H9 (cell line): ENCODE results near the gene HLTF. TPM values are rescaled to one million over a fixed set of nuclear protein-coding genes. Genes with fewer than 3 reads are reported as not detected.

Experiments used
- DNase-seq: peaks from one replicate; pipeline ENCODE4 v3.0.0-alpha.2; 2017
- H2AFZ ChIP-seq: one replicate; pipeline ENCODE4 v1.6.1; 2013; ENCODE audit warnings: mild to moderate bottlenecking, low read length, control low read depth, moderate library complexity
- H2AK5ac ChIP-seq: 2 replicates; pipeline ENCODE4 v1.6.1; 2013; ENCODE audit warnings: low read length, control low read depth, mixed read lengths; ENCODE audit not compliant: insufficient read length
- H2BK120ac ChIP-seq: one replicate; pipeline ENCODE4 v1.6.1; 2013; ENCODE audit warnings: low read depth, mild to moderate bottlenecking, low read length, control low read depth, inconsistent platforms; ENCODE audit not compliant: poor library complexity, severe bottlenecking
- H2BK12ac ChIP-seq: 2 replicates; pipeline ENCODE4 v1.6.1; 2013; ENCODE audit warnings: low read length, control low read depth, mixed read lengths, low read depth; ENCODE audit not compliant: insufficient read length
- H2BK15ac ChIP-seq: 2 replicates; pipeline ENCODE4 v1.6.1; 2013; ENCODE audit warnings: low read depth, low read length, control low read depth
- H2BK20ac ChIP-seq: one replicate; pipeline ENCODE4 v1.6.1; 2013; ENCODE audit warnings: low read depth, mild to moderate bottlenecking, low read length, control low read depth, inconsistent platforms; ENCODE audit not compliant: poor library complexity, severe bottlenecking
- H2BK5ac ChIP-seq: 2 replicates; pipeline ENCODE4 v1.6.1; 2013; ENCODE audit warnings: low read length, control low read depth, mixed read lengths; ENCODE audit not compliant: insufficient read length
- H3K14ac ChIP-seq: 2 replicates; pipeline ENCODE4 v1.6.1; 2013; ENCODE audit warnings: low read length, control low read depth; ENCODE audit not compliant: insufficient read depth
- H3K18ac ChIP-seq: 2 replicates; pipeline ENCODE4 v1.6.1; 2013; ENCODE audit warnings: low read depth, mild to moderate bottlenecking, mixed read lengths, low read length, control low read depth; ENCODE audit not compliant: insufficient read length
- H3K23ac ChIP-seq: 2 replicates; pipeline ENCODE4 v1.6.1; 2013; ENCODE audit warnings: low read length, control low read depth, mixed read lengths, low read depth; ENCODE audit not compliant: insufficient read length
- H3K23me2 ChIP-seq: 2 replicates; pipeline ENCODE4 v1.6.1; 2013; ENCODE audit warnings: low read depth, mild to moderate bottlenecking, mixed read lengths, low read length, control low read depth; ENCODE audit not compliant: insufficient read length, poor library complexity, severe bottlenecking
- H3K27ac ChIP-seq: 2 replicates; pipeline ENCODE4 v1.5.1; 2013; ENCODE audit warnings: low read length, control low read depth, mixed read lengths, low read depth; ENCODE audit not compliant: insufficient read length
- H3K27me3 ChIP-seq: 2 replicates; pipeline ENCODE4 v1.6.1; 2013; ENCODE audit warnings: low read length, control low read depth, inconsistent platforms; ENCODE audit not compliant: insufficient read depth
- H3K4ac ChIP-seq: 2 replicates; pipeline ENCODE4 v1.6.1; 2013; ENCODE audit warnings: low read depth, mild to moderate bottlenecking, control low read depth, inconsistent platforms, low read length, moderate library complexity
- H3K4me1 ChIP-seq: 2 replicates; pipeline ENCODE4 v1.6.1; 2013; ENCODE audit warnings: low read length, control low read depth, inconsistent platforms; ENCODE audit not compliant: insufficient read depth
- H3K4me2 ChIP-seq: 2 replicates; pipeline ENCODE4 v1.6.1; 2013; ENCODE audit warnings: low read length, control low read depth, mixed read lengths; ENCODE audit not compliant: insufficient read length, insufficient read depth
- H3K56ac ChIP-seq: 2 replicates; pipeline ENCODE4 v1.6.1; 2013; ENCODE audit warnings: low read depth, mild to moderate bottlenecking, mixed read lengths, low read length, control low read depth; ENCODE audit not compliant: insufficient read length
- H3K79me1 ChIP-seq: 2 replicates; pipeline ENCODE4 v1.6.1; 2013; ENCODE audit warnings: low read depth, mild to moderate bottlenecking, moderate library complexity, low read length, control low read depth, inconsistent platforms; ENCODE audit not compliant: insufficient read depth, poor library complexity, severe bottlenecking
- H3K79me2 ChIP-seq: 2 replicates; pipeline ENCODE4 v1.6.1; 2013; ENCODE audit warnings: low read length, control low read depth, inconsistent platforms; ENCODE audit not compliant: insufficient read depth
- H3K9ac ChIP-seq: 2 replicates; pipeline ENCODE4 v1.6.1; 2013; ENCODE audit warnings: low read length, control low read depth, mixed read lengths; ENCODE audit not compliant: insufficient read length; ENCODE audit errors: extremely low read depth
- H3K9me3 ChIP-seq: one replicate; pipeline ENCODE4 v1.6.1; 2013; ENCODE audit warnings: low read depth, low read length, inconsistent platforms; ENCODE audit not compliant: control insufficient read depth
- H3T11ph ChIP-seq: one replicate; pipeline ENCODE4 v1.6.1; 2013; ENCODE audit warnings: mild to moderate bottlenecking, low read length, control low read depth, inconsistent platforms
- H4K20me1 ChIP-seq: one replicate; pipeline ENCODE4 v1.6.1; 2013; ENCODE audit not compliant: control insufficient read depth, insufficient read length, insufficient read depth
- H4K5ac ChIP-seq: 2 replicates; pipeline ENCODE4 v1.6.1; 2013; ENCODE audit warnings: low read depth, mild to moderate bottlenecking, mixed read lengths, low read length, control low read depth; ENCODE audit not compliant: insufficient read length
- H4K8ac ChIP-seq: replicated peaks from 2 replicates; pipeline ENCODE4 v1.6.1; 2013; ENCODE audit warnings: low read length, control low read depth, mixed read lengths, low read depth; ENCODE audit not compliant: insufficient read length
- H4K91ac ChIP-seq: 2 replicates; pipeline ENCODE4 v1.6.1; 2013; ENCODE audit warnings: low read depth, mild to moderate bottlenecking, moderate library complexity, mixed read lengths, low read length, control low read depth; ENCODE audit not compliant: insufficient read length
- H3K27ac Mint-ChIP-seq, 3 experiments: 2 replicates in 2 of 3; 3 replicates in 1 of 3; pipeline ENCODE4 v1.8.0; 2020 to 2021; ENCODE audit warnings: mixed read lengths in 3 of 3, mild to moderate bottlenecking in 1 of 3, moderate library complexity in 1 of 3
- H3K27me3 Mint-ChIP-seq: 2 replicates; pipeline ENCODE4 v1.8.0; 2021; ENCODE audit warnings: low read depth, mild to moderate bottlenecking, moderate library complexity, mixed read lengths
- H3K36me3 Mint-ChIP-seq, 3 experiments: 2 replicates in 2 of 3; 3 replicates in 1 of 3; pipeline ENCODE4 v1.8.0; 2020 to 2021; ENCODE audit warnings: low read depth in 3 of 3, mixed read lengths in 3 of 3; ENCODE audit not compliant: insufficient read depth in 1 of 3
- H3K4me1 Mint-ChIP-seq, 2 experiments: 2 replicates each; pipeline ENCODE4 v1.8.0; 2020; ENCODE audit warnings: mixed read lengths in 2 of 2
- H3K4me3 Mint-ChIP-seq, 2 experiments: 2 replicates in 1 of 2; 3 replicates in 1 of 2; pipeline ENCODE4 v1.8.0; 2020 to 2021; ENCODE audit warnings: mild to moderate bottlenecking in 2 of 2, mixed read lengths in 2 of 2, moderate library complexity in 1 of 2
- H3K9me3 Mint-ChIP-seq, 2 experiments: 2 replicates in 1 of 2; 3 replicates in 1 of 2; pipeline ENCODE4 v1.8.0; 2020; ENCODE audit warnings: mild to moderate bottlenecking in 2 of 2, mixed read lengths in 2 of 2, moderate library complexity in 1 of 2
- WGBS: extraction: QIAGEN DNeasy Blood & Tissue Kit; methylation state at CpG from one replicate; pipeline ENCODE4 v1.1.7; 2013; ENCODE audit warnings: missing lambda C conversion rate, low lambda C conversion rate, mixed read lengths; ENCODE audit not compliant: insufficient read length; ENCODE audit errors: extremely low coverage; 5-methylcytosine and 5-hydroxymethylcytosine counted together
- total RNA-seq: library from RNA; stranded (reverse); gene quantifications from 2 replicates; pipeline ENCODE4 v1.2.1, GENCODE V29; 2021
- TF ChIP-seq, protein P1 (sequence below): fragments of 200-600 bp; sonication (generic); conservative IDR thresholded peaks from 3 replicates; pipeline ENCODE4 v1.8.0; 2021; ENCODE audit warnings: antibody characterized with exemption, mild to moderate bottlenecking

The HLTF gene
- total RNA-seq, 1 experiment from 2014 or later = 41.5 TPM

- H4K91ac ChIP-seq = no peak overlapping the region
- DNase-seq = no peak
- TF ChIP-seq, protein P1, sequence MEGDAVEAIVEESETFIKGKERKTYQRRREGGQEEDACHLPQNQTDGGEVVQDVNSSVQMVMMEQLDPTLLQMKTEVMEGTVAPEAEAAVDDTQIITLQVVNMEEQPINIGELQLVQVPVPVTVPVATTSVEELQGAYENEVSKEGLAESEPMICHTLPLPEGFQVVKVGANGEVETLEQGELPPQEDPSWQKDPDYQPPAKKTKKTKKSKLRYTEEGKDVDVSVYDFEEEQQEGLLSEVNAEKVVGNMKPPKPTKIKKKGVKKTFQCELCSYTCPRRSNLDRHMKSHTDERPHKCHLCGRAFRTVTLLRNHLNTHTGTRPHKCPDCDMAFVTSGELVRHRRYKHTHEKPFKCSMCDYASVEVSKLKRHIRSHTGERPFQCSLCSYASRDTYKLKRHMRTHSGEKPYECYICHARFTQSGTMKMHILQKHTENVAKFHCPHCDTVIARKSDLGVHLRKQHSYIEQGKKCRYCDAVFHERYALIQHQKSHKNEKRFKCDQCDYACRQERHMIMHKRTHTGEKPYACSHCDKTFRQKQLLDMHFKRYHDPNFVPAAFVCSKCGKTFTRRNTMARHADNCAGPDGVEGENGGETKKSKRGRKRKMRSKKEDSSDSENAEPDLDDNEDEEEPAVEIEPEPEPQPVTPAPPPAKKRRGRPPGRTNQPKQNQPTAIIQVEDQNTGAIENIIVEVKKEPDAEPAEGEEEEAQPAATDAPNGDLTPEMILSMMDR = no peak
- Mint-ChIP-seq H3K27me3 (no peaks in the 10 kb centered on the region), H3K4me1 (peaks cover 8 to 9% of the 10 kb centered on the region in 2 experiments), H3K9me3 (no peaks in the 10 kb centered on the region), H3K4me3 (no peak overlapping the region), H3K36me3 (peaks cover 4 to 37% (median 23%) of the 10 kb centered on the region in 3 experiments), H3K27ac (no peak overlapping the region; a peak in 1 of 7 replicates)
- H2BK15ac ChIP-seq = no peak overlapping the region; the same call in 1 of the 2 replicates
- no peak overlapping the region for H4K8ac ChIP-seq
- no peaks in the 10 kb centered on the region for H3K9me3 ChIP-seq
- H2AFZ ChIP-seq = no peak overlapping the region
- no peak overlapping the region for H3K56ac ChIP-seq
- H2BK120ac ChIP-seq = no peak overlapping the region
- no peaks in the 10 kb centered on the region for H3K23me2 ChIP-seq
- no peak overlapping the region for H3K18ac ChIP-seq
- no peak overlapping the region for H2BK12ac ChIP-seq
- no peak overlapping the region for H3K9ac ChIP-seq
- no peak overlapping the region for H3T11ph ChIP-seq
- H3K27me3 ChIP-seq = no peaks in the 10 kb centered on the region
- H2AK5ac ChIP-seq = no peak overlapping the region
- H3K27ac ChIP-seq = no peak overlapping the region
- no peak overlapping the region for H3K4ac ChIP-seq
- H3K23ac ChIP-seq = no peak overlapping the region
- no peak overlapping the region for H2BK5ac ChIP-seq
- H2BK20ac ChIP-seq = no peak overlapping the region
- H3K4me1 ChIP-seq = no peaks in the 10 kb centered on the region
- H4K20me1 ChIP-seq = no peaks in the 10 kb centered on the region
- no peaks in the 10 kb centered on the region for H3K79me2 ChIP-seq
- H3K14ac ChIP-seq = no peak overlapping the region
- H4K5ac ChIP-seq = no peak overlapping the region
- H3K4me2 ChIP-seq = no peak overlapping the region
- WGBS = no CpG with 5 or more reads among the region's 2 CpGs
- H3K79me1 ChIP-seq = no peaks in the 10 kb centered on the region
Observed at GRCh38 chr3:149009732-149010131, 76.6 kb downstream of the HLTF start.
